Spinal cord (tissue), 10 donors: ENCODE data around the gene LHX6. TPM values are rescaled to one million over a fixed set of nuclear protein-coding genes. Genes with fewer than 3 reads are reported as not detected.

Source experiments
- DNase-seq, 6 donors: peaks; one replicate each; pipeline versions ENCODE4 v3.0.0 to v3.0.0-alpha.2; 2013 to 2015; ENCODE audit warnings: low spot score in 6 of 6, low read depth in 4 of 6
- H3K27ac ChIP-seq: one replicate; pipeline ENCODE4 v1.5.1; 2013; ENCODE audit warnings: low read depth, low read length, control low read depth
- H3K27me3 ChIP-seq: one replicate; pipeline ENCODE4 v1.6.1; 2013; ENCODE audit warnings: low read length; ENCODE audit not compliant: control insufficient read depth, insufficient read depth
- H3K36me3 ChIP-seq: one replicate; pipeline ENCODE4 v1.6.1; 2013; ENCODE audit warnings: low read length; ENCODE audit not compliant: control insufficient read depth, insufficient read depth
- H3K4me1 ChIP-seq: one replicate; pipeline ENCODE4 v1.6.1; 2013; ENCODE audit warnings: low read length; ENCODE audit not compliant: control insufficient read depth, insufficient read depth
- H3K4me3 ChIP-seq: one replicate; pipeline ENCODE4 v1.5.1; 2013; ENCODE audit warnings: low read depth, low read length, control low read depth
- H3K9me3 ChIP-seq: one replicate; pipeline ENCODE4 v1.6.1; 2013; ENCODE audit warnings: low read length; ENCODE audit not compliant: control insufficient read depth, insufficient read depth
- WGBS: methylation state at CpG from one replicate; pipeline ENCODE4 v1.1.5; 2013; ENCODE audit warnings: missing lambda C conversion rate; ENCODE audit not compliant: insufficient coverage; 5-methylcytosine and 5-hydroxymethylcytosine counted together
- long read RNA-seq, 4 donors: transcript quantifications; one replicate each; lab custom pipeline, GENCODE V29; 2026
- polyA plus RNA-seq, 2 donors: library from polyadenylated mRNA; unstranded; fragments of 120-200 nt; gene quantifications; one replicate each; pipeline ENCODE4 v1.2.1, GENCODE V29; 2013; ENCODE audit not compliant: insufficient read length in 2 of 2
- total RNA-seq, 2 donors: library from RNA; depleted of rRNA in 1 of 2; stranded (reverse); fragments of 120-200 nt in 1 of 2; fragments of >200 nt in 1 of 2; gene quantifications; one replicate each; pipeline versions ENCODE4 v1.2.3 to v1.2.4, GENCODE V29; 2013 to 2014
- donor health status: healthy.

Gene LHX6
- total RNA-seq (1 to 10 TPM in 1 of 2 donors, under 1 TPM in 1; 0.99 to 5.1 TPM), polyA plus RNA-seq (1 to 10 TPM; 3.2 to 3.3 TPM)
- long read RNA-seq, donor 1, partial matches to known transcripts = 0 of 2 reads
- long read RNA-seq, donor 1, other reads (novel, unspliced or antisense) = 0 of 2 reads
- long read RNA-seq, donor 2 = 0 reads
- long read RNA-seq, donor 3, partial matches to known transcripts = 0 of 1 reads
- long read RNA-seq, donor 3, other reads (novel, unspliced or antisense) = 0 of 1 reads
- long read RNA-seq, donor 4 = 0 reads

DNA sequence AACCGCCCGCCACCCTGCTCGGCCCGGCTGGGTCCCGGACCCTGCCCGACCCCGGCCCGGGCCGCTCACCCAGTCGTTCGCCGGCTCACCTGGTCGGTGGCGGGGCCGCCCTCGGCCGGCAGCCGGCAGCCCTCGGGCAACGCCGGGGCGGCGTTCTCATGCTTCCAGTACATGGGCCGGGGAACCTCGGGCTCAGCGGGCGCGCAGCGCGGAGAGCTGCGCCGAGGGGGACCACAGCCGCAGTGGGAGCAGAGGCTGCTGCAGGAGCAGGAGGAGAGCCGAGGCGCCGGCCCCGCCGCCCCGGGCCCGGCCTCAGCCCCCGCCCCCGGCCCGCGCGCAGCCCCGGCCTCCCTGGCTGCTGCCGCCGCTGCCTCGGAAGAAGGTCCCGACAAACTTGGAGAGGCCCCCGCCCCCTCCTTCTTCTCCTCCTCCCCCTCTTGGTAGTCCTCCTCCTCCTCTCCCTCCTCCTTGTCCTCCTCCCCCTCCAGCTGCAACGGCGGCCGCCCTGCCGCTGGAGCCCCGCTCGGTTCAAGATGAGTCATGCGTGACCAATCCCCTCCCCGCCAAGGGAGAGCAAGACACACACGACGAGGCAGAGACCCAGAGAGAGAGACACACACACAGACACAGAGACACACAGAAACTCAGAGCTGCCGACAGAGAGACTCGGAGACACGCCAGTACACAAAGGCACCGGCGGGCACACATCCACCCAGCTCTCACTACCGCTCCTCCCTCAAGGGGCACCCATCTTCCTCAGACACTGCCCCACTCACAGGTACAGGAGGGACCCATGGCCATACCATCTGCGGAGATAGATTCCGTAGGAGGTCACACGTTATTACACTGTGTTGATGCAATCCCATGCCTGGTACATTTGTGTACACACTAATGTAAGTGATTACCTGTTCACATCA lies at the start of gene LHX6:
Gene LHX6, minus strand, starts transcription at position 390 of the 917 bp plus-strand sequence. Its CDS starts 217 bp downstream, at position 173.
- Histone ChIP-seq H3K9me3 (no peaks in the 10 kb centered on the region), H3K27me3 (peaks cover 93% of the 10 kb centered on the region), H3K36me3 (no peaks in the 10 kb centered on the region), H3K4me1 (peaks cover 29% of the 10 kb centered on the region), H3K4me3 (no peak within 1 kb of the TSS), H3K27ac (no peak within 1 kb of the TSS)
- 2% methylated on average over 59 of the region's 70 CpGs for WGBS
- DNase-seq = peak in 1 of 6 donors; percentile 37

DNA sequence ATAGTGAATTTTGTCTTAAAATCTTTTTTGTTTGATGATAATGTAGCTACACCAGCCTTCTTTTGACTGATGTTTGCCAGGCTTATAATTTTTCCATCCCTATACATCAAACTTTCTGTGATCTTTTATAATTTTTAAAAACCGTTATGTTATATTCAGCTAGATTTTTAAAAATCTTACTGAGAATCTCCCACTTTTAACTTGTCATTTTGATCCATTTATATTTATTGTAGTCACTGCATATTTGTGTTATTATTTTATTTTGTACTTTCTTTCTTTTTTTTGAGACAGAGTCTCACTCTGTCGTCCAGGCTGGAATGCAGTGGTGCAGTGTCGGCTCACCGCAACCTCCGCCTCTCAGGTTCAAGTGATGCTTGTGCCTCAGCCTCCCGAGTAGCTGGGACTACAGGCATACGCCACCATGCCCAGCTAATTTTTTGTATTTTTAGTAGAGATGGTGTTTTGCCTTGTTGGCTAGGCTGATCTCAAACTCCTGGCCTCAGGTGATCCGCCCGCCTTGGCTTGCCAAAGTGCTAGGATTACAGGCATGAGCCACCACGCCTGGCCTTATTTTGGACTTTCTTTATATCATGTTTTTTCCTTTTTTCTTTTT lies 48.6 kb upstream of the LHX6 start:
- Histone ChIP-seq H3K27ac (no peak overlapping the region), H3K4me1 (no peaks in the 10 kb centered on the region), H3K27me3 (no peaks in the 10 kb centered on the region), H3K36me3 (peaks cover 4% of the 10 kb centered on the region), H3K9me3 (peaks cover 4% of the 10 kb centered on the region), H3K4me3 (no peak overlapping the region)
- WGBS = 96% methylated on average over 6 of the region's 10 CpGs
- no peak for DNase-seq

DNA sequence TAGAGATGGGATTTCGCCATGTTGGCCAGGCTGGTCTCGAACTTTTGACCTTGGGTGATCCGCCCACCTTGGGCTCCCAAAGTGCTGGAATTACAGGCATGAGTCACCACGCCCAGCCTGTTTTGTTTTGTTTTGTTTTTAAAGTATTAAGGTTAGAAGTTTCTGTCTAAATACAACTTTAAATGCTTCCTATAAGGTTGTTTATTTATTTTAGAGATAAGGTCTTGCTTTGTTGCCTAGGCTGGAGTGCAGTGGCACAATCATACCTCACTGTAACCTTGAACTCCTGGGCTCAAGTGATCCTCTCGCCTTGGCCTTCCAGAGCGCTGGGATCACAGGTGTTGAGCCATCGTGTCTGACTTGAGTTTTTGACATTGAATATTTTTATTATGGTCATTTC lies 47.3 kb upstream of the LHX6 start:
- H3K9me3 ChIP-seq = peaks cover 4% of the 10 kb centered on the region
- peaks cover 6% of the 10 kb centered on the region for H3K36me3 ChIP-seq
- H3K4me1 ChIP-seq = no peaks in the 10 kb centered on the region
- H3K27me3 ChIP-seq = no peaks in the 10 kb centered on the region
- WGBS = 100% methylated on average over 1 of the region's 7 CpGs
- H3K4me3 ChIP-seq = no peak overlapping the region
- no peak for DNase-seq
- H3K27ac ChIP-seq = no peak overlapping the region

DNA sequence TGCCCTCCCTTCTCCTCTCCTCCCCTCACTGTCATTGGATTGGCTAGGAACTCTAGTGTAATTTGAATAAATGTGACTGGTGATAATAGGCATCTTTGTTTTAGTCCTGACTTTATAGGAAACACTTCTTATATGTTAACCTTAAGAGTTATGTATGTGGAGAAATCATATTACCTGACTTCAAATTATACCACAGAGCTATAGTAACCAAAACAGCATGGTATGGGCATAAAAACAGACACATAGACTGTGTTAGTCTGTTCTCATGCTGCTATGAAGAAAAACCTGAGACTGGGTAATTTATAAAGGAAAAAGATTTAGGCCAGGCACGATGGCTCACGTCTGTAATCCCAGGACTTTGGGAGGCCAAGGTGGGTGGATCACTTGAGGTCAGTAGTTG lies 45.3 kb upstream of the LHX6 start:
- Histone ChIP-seq H3K4me1 (no peaks in the 10 kb centered on the region), H3K36me3 (peaks cover 6% of the 10 kb centered on the region), H3K9me3 (peaks cover 4% of the 10 kb centered on the region), H3K27ac (no peak overlapping the region), H3K4me3 (no peak overlapping the region), H3K27me3 (no peaks in the 10 kb centered on the region)
- no peak for DNase-seq
- WGBS = 96% methylated on average over 2 of the region's 2 CpGs

DNA sequence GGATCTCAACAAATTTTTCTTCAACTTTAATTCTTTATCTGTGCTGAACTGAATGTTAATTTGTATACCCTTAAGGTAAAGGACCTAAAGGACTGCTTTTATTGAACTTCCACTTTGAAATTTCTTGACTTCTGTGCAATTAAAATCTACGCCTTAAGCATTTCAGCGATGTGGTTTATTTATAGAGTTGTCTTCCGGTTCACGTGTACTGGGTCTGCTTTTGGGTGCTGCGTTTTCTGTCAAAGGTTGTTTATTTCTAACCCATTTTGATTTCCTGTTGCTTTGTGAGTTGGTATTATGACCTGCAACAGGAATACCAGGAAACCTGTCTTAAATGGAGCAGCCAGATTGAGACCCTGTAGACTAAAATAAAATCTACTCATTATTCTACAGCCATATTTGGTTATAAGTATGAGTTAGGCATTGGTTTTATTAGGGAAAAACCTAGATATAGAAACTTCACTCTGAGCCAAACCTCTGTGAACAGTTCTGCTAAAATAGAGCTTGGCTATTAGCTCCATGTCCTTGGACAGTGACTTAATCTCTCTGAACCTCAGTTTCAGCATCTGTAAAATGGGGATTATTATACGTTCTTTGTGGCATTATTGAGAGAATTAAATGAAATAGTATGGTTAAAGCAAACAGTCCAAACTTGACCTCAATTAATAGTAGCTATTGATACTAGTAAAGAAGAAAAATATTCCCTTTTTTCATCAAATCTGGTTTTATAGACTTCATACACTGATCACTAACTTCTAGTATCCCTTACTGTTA lies 39.5 kb upstream of the LHX6 start:
- no peaks in the 10 kb centered on the region for H3K9me3 ChIP-seq
- H3K4me1 ChIP-seq = no peaks in the 10 kb centered on the region
- no CpG with 5 or more reads among the region's 6 CpGs for WGBS
- no peak overlapping the region for H3K4me3 ChIP-seq
- H3K27ac ChIP-seq = no peak overlapping the region
- DNase-seq = no peak
- H3K27me3 ChIP-seq = no peaks in the 10 kb centered on the region
- H3K36me3 ChIP-seq = peaks cover 6% of the 10 kb centered on the region

DNA sequence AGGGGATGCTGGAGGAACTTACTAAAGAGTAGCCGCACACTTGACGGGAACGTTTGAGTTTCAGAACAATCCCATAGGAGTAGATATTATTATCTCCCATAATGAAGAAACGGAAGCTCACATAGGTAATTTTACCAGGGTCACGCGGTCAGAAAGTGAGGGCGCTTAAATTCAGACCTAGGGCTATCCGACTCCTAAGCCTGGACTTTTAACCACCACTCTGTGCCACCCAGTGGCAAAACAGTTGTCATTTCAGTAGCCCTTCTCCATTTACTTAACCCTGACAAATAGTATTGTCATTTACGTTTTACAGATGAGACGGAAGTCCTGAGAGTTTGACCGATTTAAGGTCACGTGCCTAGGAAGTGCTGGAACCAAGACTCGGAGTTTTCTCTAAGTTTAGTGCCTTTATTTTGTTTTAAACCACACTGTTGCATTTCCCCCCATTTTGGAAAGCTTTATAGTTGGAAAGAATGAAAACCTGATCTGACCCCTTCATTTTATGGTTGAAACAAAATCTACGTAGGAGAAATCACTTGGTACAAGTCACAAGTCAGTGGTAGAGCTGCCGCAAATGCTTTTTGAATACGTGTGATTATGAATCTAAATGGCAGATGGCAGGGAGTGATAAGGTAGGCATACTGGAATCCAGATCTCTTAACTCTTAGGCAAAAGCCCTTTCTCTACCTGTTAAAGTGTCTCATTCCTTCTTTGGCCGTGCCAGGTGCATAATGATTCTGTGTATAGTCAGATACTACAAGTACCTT lies 36.6 kb upstream of the LHX6 start:
- Histone ChIP-seq H3K27me3 (no peaks in the 10 kb centered on the region), H3K4me1 (peaks cover 7% of the 10 kb centered on the region), H3K27ac (peak overlapping the region; percentile 86), H3K9me3 (no peaks in the 10 kb centered on the region), H3K4me3 (peak overlapping the region; percentile 81), H3K36me3 (peaks cover 5% of the 10 kb centered on the region)
- 13% methylated on average over 7 of the region's 17 CpGs for WGBS
- no peak for DNase-seq

DNA sequence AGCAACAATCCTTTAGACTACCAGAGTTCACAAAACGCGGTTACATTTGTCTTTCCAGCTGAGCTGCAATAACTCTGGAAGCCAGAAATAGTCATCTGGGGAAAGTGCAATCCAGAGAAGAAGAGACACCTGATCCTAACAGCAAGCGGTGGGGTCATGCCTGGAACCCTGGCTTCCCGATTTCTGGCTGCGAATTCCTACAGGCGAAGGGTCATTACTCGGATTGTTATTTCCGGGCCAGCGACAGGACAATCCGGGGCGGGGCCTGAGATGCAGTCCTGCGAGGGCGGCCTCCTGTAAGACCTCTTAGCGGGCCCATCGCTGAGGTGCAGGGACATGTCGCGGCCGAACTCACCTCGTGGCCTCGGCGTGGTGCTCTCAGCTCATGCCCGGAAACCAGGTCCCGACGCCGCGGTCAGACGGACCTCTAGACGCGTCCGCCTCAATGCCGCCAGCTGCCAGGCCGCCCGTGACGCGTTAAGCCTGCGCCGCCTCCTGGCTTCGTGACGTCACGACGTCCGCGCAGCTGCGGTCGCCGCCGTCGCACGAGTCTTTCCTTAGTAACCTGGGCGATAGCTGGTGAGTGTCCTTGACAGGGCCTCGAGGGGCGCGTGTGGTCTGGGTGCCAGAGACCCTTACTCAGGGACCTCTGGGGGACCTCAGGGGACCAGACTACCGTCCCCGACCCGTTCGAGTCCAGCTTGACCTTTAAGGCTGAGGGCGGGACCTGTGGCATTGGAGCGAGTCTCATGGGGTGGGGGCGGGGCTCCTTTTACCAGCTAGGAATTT lies 35.8 kb upstream of the LHX6 start, which contains the start of the genes MRRF and RBM18:
Gene MRRF, plus strand, starts transcription at position 523 of the 789 bp plus-strand sequence. CDS start 6,010 bp downstream, outside the sequence.
Gene RBM18, minus strand, starts transcription at position 481 of the 789 bp plus-strand sequence. CDS start 3,348 bp downstream, outside the sequence.
- WGBS = under 1% methylated on average over 56 of the region's 60 CpGs
- Histone ChIP-seq H3K36me3 (peaks cover 11% of the 10 kb centered on the region), H3K27ac (peak within 1 kb of the TSS; percentile 86), H3K9me3 (no peaks in the 10 kb centered on the region), H3K4me1 (peaks cover 7% of the 10 kb centered on the region), H3K27me3 (no peaks in the 10 kb centered on the region), H3K4me3 (peak within 1 kb of the TSS; percentile 81)
- peak; percentile 76 to 96 (median 84) for DNase-seq

DNA sequence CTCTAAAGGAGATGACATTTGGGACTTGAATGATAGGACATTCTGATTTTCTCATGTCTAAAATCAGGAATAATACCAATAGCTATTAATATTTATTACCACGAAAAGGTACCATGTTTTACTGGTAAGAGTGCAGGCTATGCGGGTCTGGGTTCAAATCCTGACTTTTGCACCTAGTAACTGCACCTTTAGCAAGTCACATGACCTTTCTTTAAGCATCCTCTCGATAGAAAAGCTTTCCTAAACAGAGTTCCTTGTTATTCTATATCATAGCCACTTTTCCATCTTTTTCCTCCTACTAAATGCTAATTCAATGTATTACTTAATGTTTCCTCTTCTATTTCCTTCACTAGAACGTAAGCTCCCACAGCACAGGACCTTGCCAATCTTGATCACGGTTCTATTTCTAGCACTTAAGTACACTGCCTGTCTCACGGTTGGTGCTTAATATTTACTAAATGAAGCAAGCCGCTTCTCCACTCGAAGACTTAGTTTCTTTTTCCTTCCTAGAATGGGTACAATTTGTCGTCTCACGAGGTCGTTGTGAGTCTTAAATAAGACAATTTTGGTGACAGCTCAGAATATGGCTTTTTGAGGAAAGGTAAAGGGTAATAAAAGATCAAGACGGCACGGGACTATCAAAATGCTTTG lies 35.1 kb upstream of the LHX6 start:
- peak in 1 of 6 donors; percentile 18 for DNase-seq
- H3K9me3 ChIP-seq = no peaks in the 10 kb centered on the region
- peak overlapping the region; percentile 86 for H3K27ac ChIP-seq
- H3K27me3 ChIP-seq = no peaks in the 10 kb centered on the region
- H3K4me1 ChIP-seq = peaks cover 7% of the 10 kb centered on the region
- H3K4me3 ChIP-seq = peak overlapping the region; percentile 81
- WGBS = 33% methylated on average over 6 of the region's 13 CpGs
- H3K36me3 ChIP-seq = peaks cover 13% of the 10 kb centered on the region
